Smooth muscle cell (in vitro differentiated cells): ENCODE results near the gene ARHGAP24. TPM values are rescaled to one million over a fixed set of nuclear protein-coding genes. Genes with fewer than 3 reads are reported as not detected.

ENCODE experiments used
- DNase-seq: peaks from one replicate; lab custom pipeline; 2025; ENCODE audit not compliant: unreplicated experiment; lab: John Stamatoyannopoulos, UW
- H2AFZ ChIP-seq: fragments of 200-600 bp; sonication (generic); 2 replicates; pipeline ENCODE4 v1.6.0; 2016; ENCODE audit warnings: antibody characterized with exemption, low read depth, mild to moderate bottlenecking
- H3F3A ChIP-seq: fragments of 200-600 bp; sonication (generic); 2 replicates; pipeline ENCODE4 v1.6.0; 2017; ENCODE audit warnings: antibody characterized with exemption, low read depth
- H3K27ac ChIP-seq: fragments of 200-600 bp; sonication (generic); 2 replicates; pipeline ENCODE4 v1.5.1; 2016; ENCODE audit warnings: low read depth, mild to moderate bottlenecking
- H3K27me3 ChIP-seq: fragments of 200-600 bp; sonication (generic); 2 replicates; pipeline ENCODE4 v1.6.1; 2016; ENCODE audit warnings: low read depth, mild to moderate bottlenecking
- H3K36me3 ChIP-seq: fragments of 200-600 bp; sonication (generic); 2 replicates; pipeline ENCODE4 v1.5.1; 2016; ENCODE audit warnings: low read depth
- H3K4me1 ChIP-seq: fragments of 200-600 bp; sonication (generic); 2 replicates; pipeline ENCODE4 v1.5.1; 2016; ENCODE audit warnings: low read depth
- H3K4me2 ChIP-seq: fragments of 200-600 bp; sonication (generic); 2 replicates; pipeline ENCODE4 v1.6.0; 2016; ENCODE audit warnings: mild to moderate bottlenecking
- H3K4me3 ChIP-seq: fragments of 200-600 bp; sonication (generic); 2 replicates; pipeline ENCODE4 v1.5.1; 2016; ENCODE audit warnings: mild to moderate bottlenecking
- H3K79me2 ChIP-seq: fragments of 200-600 bp; sonication (generic); 2 replicates; pipeline ENCODE4 v1.6.0; 2016; ENCODE audit warnings: low read depth, mild to moderate bottlenecking
- H3K9ac ChIP-seq: fragments of 200-600 bp; sonication (generic); 2 replicates; pipeline ENCODE4 v1.6.0; 2016; ENCODE audit warnings: low read depth
- H3K9me3 ChIP-seq: fragments of 200-600 bp; sonication (generic); replicated peaks from 2 replicates; pipeline ENCODE4 v1.5.1; 2016; ENCODE audit warnings: low read depth
- H4K20me1 ChIP-seq: fragments of 200-600 bp; sonication (generic); 2 replicates; pipeline ENCODE4 v1.6.0; 2016; ENCODE audit warnings: low read depth
- WGBS: methylation state at CpG from one replicate; pipeline ENCODE4 v1.1.7; 2016; ENCODE audit warnings: low lambda C conversion rate; 5-methylcytosine and 5-hydroxymethylcytosine counted together
- polyA plus RNA-seq: library from polyadenylated mRNA; unstranded; fragments of >200 nt; fragmentation: Nextera tagmentation; extraction: Ambion mirVana; gene quantifications from 2 replicates; pipeline ENCODE4 v1.2.1, GENCODE V29; 2016
- total RNA-seq: library from RNA; depleted of rRNA; stranded (reverse); fragments of >200 nt; gene quantifications from 2 replicates; pipeline ENCODE4 v1.2.3, GENCODE V29; 2014
- TF ChIP-seq, protein P1 (sequence below): fragments of 200-600 bp; sonication (generic); IDR thresholded peaks from 2 replicates; pipeline ENCODE4 v1.5.1; 2017; ENCODE audit warnings: borderline replicate concordance, mild to moderate bottlenecking, antibody characterized with exemption; ENCODE audit not compliant: insufficient read depth, poor library complexity, severe bottlenecking

The ARHGAP24 gene
- total and polyA plus RNA-seq, 2 experiments from 2014 or later = 4.9 to 18.2 TPM

DNA sequence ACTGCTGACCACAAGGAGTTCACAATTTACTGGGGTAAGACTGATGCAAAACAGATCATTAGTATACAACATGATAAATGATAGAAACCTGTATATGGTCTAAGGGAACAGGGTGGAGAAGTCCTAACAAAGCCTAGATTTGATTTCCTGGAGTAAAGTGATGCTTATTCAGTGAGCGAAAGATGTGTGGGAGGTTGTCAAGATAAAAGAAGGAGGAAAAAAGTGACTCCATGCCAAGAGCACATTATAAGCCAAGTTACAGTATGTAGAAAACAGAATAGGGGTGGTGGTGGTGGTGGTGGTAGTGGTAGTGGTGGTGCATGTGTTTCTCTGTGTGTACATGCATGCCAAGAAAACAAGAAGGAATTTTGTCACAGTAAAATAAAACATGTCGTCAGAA is 559.7 kb downstream of the ARHGAP24 start:
- Histone ChIP-seq H3K4me1 (no peaks in the 10 kb centered on the region), H3K9ac (no peak overlapping the region), H3K4me3 (no peak overlapping the region), H3K4me2 (no peak overlapping the region), H3K9me3 (no peaks in the 10 kb centered on the region), H3K27ac (peak overlapping the region; percentile 4), H3K79me2 (no peaks in the 10 kb centered on the region), H3K27me3 (no peaks in the 10 kb centered on the region), H2AFZ (no peak overlapping the region), H3K36me3 (no peaks in the 10 kb centered on the region), H4K20me1 (no peaks in the 10 kb centered on the region), H3F3A (no peaks in the 10 kb centered on the region)
- TF ChIP-seq, protein P1, sequence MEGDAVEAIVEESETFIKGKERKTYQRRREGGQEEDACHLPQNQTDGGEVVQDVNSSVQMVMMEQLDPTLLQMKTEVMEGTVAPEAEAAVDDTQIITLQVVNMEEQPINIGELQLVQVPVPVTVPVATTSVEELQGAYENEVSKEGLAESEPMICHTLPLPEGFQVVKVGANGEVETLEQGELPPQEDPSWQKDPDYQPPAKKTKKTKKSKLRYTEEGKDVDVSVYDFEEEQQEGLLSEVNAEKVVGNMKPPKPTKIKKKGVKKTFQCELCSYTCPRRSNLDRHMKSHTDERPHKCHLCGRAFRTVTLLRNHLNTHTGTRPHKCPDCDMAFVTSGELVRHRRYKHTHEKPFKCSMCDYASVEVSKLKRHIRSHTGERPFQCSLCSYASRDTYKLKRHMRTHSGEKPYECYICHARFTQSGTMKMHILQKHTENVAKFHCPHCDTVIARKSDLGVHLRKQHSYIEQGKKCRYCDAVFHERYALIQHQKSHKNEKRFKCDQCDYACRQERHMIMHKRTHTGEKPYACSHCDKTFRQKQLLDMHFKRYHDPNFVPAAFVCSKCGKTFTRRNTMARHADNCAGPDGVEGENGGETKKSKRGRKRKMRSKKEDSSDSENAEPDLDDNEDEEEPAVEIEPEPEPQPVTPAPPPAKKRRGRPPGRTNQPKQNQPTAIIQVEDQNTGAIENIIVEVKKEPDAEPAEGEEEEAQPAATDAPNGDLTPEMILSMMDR = no peak
- WGBS = 87% methylated on average over 2 of the region's 2 CpGs
- no peak for DNase-seq

DNA sequence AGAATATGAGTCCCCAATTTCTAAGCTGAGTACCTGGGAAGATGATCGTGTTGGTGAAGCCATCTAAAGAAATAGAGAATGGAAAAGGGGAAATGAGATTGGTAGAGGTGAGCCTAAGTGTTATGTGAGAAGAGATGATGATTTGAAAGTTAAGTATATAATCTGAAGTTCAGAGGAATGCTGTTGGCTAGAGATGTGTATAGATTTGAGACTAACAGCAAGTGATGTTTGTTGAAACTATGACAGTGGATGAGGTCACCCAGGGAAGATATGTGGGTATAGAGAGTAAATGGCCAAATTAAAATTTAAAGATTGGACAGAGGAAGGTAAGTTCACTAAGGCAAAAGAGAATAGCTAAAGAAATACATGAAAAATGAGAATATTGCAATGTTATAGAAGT is 560.7 kb downstream of the ARHGAP24 start:
- Histone ChIP-seq H3K27me3 (no peaks in the 10 kb centered on the region), H3F3A (no peaks in the 10 kb centered on the region), H3K79me2 (no peaks in the 10 kb centered on the region), H3K4me1 (no peaks in the 10 kb centered on the region), H3K9ac (no peak overlapping the region), H4K20me1 (no peaks in the 10 kb centered on the region), H3K36me3 (no peaks in the 10 kb centered on the region), H3K27ac (peak overlapping the region; percentile 92), H3K4me3 (no peak overlapping the region), H2AFZ (no peak overlapping the region), H3K4me2 (peak overlapping the region; percentile 32), H3K9me3 (no peaks in the 10 kb centered on the region)
- TF ChIP-seq, protein P1 = no peak
- 100% methylated on average over 1 of the region's 1 CpG for WGBS
- DNase-seq = no peak

GRCh38 chr4:86036736-86037135 is 561.8 kb downstream of the ARHGAP24 start:
- H3K9ac ChIP-seq = peak overlapping the region; percentile 71
- H3K79me2 ChIP-seq = no peaks in the 10 kb centered on the region
- H3K9me3 ChIP-seq = no peaks in the 10 kb centered on the region
- peak overlapping the region; percentile 32 for H3K4me2 ChIP-seq
- 50% methylated on average over 4 of the region's 4 CpGs for WGBS
- no peaks in the 10 kb centered on the region for H4K20me1 ChIP-seq
- H3K4me1 ChIP-seq = no peaks in the 10 kb centered on the region
- H3K27ac ChIP-seq = peak overlapping the region; percentile 92
- no peak for DNase-seq
- H3F3A ChIP-seq = no peaks in the 10 kb centered on the region
- no peaks in the 10 kb centered on the region for H3K36me3 ChIP-seq
- H3K27me3 ChIP-seq = no peaks in the 10 kb centered on the region
- no peak overlapping the region for H3K4me3 ChIP-seq
- TF ChIP-seq, protein P1 = no peak
- no peak overlapping the region for H2AFZ ChIP-seq

- no peak for DNase-seq
- Histone ChIP-seq H2AFZ (no peak overlapping the region), H3K4me1 (no peaks in the 10 kb centered on the region), H3K27me3 (no peaks in the 10 kb centered on the region), H3K4me3 (no peak overlapping the region), H3K36me3 (no peaks in the 10 kb centered on the region), H3K4me2 (no peak overlapping the region), H3K9ac (no peak overlapping the region), H3K79me2 (no peaks in the 10 kb centered on the region), H3K27ac (peak overlapping the region; percentile 92), H3F3A (no peaks in the 10 kb centered on the region), H3K9me3 (no peaks in the 10 kb centered on the region), H4K20me1 (no peaks in the 10 kb centered on the region)
- TF ChIP-seq, protein P1 = no peak
- 93% methylated on average over 1 of the region's 1 CpG for WGBS
Measured at GRCh38 chr4:86038037-86038436, 563.1 kb downstream of the ARHGAP24 start.
